Tibial nerve (tissue), 4 donors: ENCODE results near the gene COL11A2.

ENCODE experiments used
- CTCF ChIP-seq, 5 experiments: fragments of 200-600 bp in 3 of 5; fragments of 450-650 bp in 2 of 5; sonication (generic) in 3 of 5; IDR thresholded peaks; one replicate each; pipeline ENCODE4 v1.5.1; 2016 to 2019; ENCODE audit warnings: antibody characterized with exemption in 5 of 5, mild to moderate bottlenecking in 3 of 5, moderate library complexity in 2 of 5
- EP300 ChIP-seq, 2 donors: sonication (generic); formaldehyde crosslinking; IDR thresholded peaks; one replicate each; pipeline ENCODE4 v1.6.1; 2017; ENCODE audit warnings: antibody characterized with exemption in 2 of 2, mild to moderate bottlenecking in 1 of 2
- POLR2A ChIP-seq, 2 donors: fragments of 450-650 bp; IDR thresholded peaks; one replicate each; pipeline ENCODE4 v1.6.1; 2017; ENCODE audit warnings: antibody characterized with exemption in 2 of 2, mild to moderate bottlenecking in 2 of 2, moderate library complexity in 2 of 2

GRCh38 chr6:33170176-33171015, 21.9 kb downstream of the COL11A2 start:
- TF ChIP-seq POLR2A (IDR thresholded peaks at IDR 0.05) (no peak), CTCF (IDR thresholded peaks at IDR 0.05) (no peak), EP300 (IDR thresholded peaks at IDR 0.05) (no peak)
